K562 (cell line): ENCODE measurements around the gene KLRF2. TPM values are rescaled to one million over a fixed set of nuclear protein-coding genes. Genes with fewer than 3 reads are reported as not detected.

ENCODE experiments used
- ASH1L ChIP-seq: fragments of 450-650 bp; IDR thresholded peaks from 2 replicates; pipeline ENCODE4 v1.6.1; 2018; ENCODE audit warnings: borderline replicate concordance, mild to moderate bottlenecking, low read depth; ENCODE audit not compliant: partially characterized antibody
- BRCA1 ChIP-seq, 2 experiments: fragments of 450-650 bp in 1 of 2; sonication (generic) in 1 of 2; formaldehyde crosslinking in 1 of 2; IDR thresholded peaks; 2 replicates each; pipeline versions ENCODE4 v1.5.0 to v1.6.1; 2017 to 2020; ENCODE audit warnings: mild to moderate bottlenecking in 1 of 2, missing genetic modification reagents in 1 of 2
- DPF2 ChIP-seq: fragments of 450-650 bp; IDR thresholded peaks from 2 replicates; pipeline ENCODE4 v1.6.1; 2016
- ELF2 ChIP-seq: fragments of 250-450 bp; sonication (Bioruptor Pico); IDR thresholded peaks from 2 replicates; pipeline ENCODE4 v1.5.0; 2021; ENCODE audit warnings: mild to moderate bottlenecking
- ELF4 ChIP-seq: fragments of 450-650 bp; formaldehyde crosslinking; IDR thresholded peaks from 2 replicates; pipeline ENCODE4 v1.4.0; 2022; ENCODE audit warnings: missing genetic modification characterization
- EP300 ChIP-seq: IDR thresholded peaks from 2 replicates; pipeline ENCODE4 v1.6.1; 2012; ENCODE audit warnings: low read length, improper control_type of control experiment
- ETS2 ChIP-seq: IDR thresholded peaks from 2 replicates; pipeline ENCODE4 v1.6.1; 2016; ENCODE audit warnings: borderline replicate concordance, missing genetic modification characterization, mild to moderate bottlenecking, moderate library complexity, missing compliant biosample characterization; ENCODE audit not compliant: poor library complexity, severe bottlenecking
- FIP1L1 ChIP-seq: fragments of 200-400 bp; formaldehyde crosslinking; IDR thresholded peaks from 2 replicates; pipeline ENCODE4 v1.6.1; 2018; ENCODE audit warnings: mild to moderate bottlenecking, low read depth, low read length; ENCODE audit not compliant: poor library complexity, severe bottlenecking
- FOSL1 ChIP-seq: fragments of 200-800 bp; sonication (Bioruptor generic); conservative IDR thresholded peaks from 2 replicates; pipeline ENCODE4 v1.6.1; 2016; ENCODE audit warnings: missing genetic modification characterization, missing compliant biosample characterization
- FOXM1 ChIP-seq, 2 experiments: fragments of 450-650 bp in 1 of 2; sonication (generic) in 1 of 2; formaldehyde crosslinking in 1 of 2; IDR thresholded peaks; 2 replicates each; pipeline versions ENCODE4 v1.6.1 to v1.9.0; 2017 to 2022; ENCODE audit warnings: low read depth in 2 of 2, mild to moderate bottlenecking in 2 of 2, missing genetic modification reagents in 1 of 2, moderate library complexity in 1 of 2
- HDAC1 ChIP-seq, 2 experiments: fragments of 450-650 bp; IDR thresholded peaks; 2 replicates each; pipeline ENCODE4 v1.6.1; 2016 to 2017; ENCODE audit warnings: inconsistent platforms in 1 of 2, mild to moderate bottlenecking in 1 of 2, moderate library complexity in 1 of 2
- HDAC3 ChIP-seq: fragments of 450-650 bp; IDR thresholded peaks from 2 replicates; pipeline ENCODE4 v1.6.1; 2018; ENCODE audit warnings: borderline replicate concordance, mild to moderate bottlenecking, moderate library complexity; ENCODE audit not compliant: partially characterized antibody
- KDM2B ChIP-seq: fragments of 250-450 bp; sonication (Bioruptor Pico); IDR thresholded peaks from 2 replicates; pipeline ENCODE4 v1.8.0; 2021; ENCODE audit warnings: mild to moderate bottlenecking, moderate library complexity
- LARP7 ChIP-seq: fragments of 450-650 bp; IDR thresholded peaks from 2 replicates; pipeline ENCODE4 v1.6.1; 2016
- MEF2D ChIP-seq: conservative IDR thresholded peaks from 2 replicates; pipeline ENCODE4 v1.6.1; 2016; ENCODE audit warnings: low read depth, missing genetic modification characterization, missing compliant biosample characterization
- NCOA1 ChIP-seq: fragments of 450-650 bp; IDR thresholded peaks from 2 replicates; pipeline ENCODE4 v1.6.1; 2016; ENCODE audit warnings: low read depth
- NCOR1 ChIP-seq: fragments of 450-650 bp; IDR thresholded peaks from 2 replicates; pipeline ENCODE4 v1.6.1; 2016; ENCODE audit warnings: mild to moderate bottlenecking, moderate library complexity
- POLR2AphosphoS5 ChIP-seq: IDR thresholded peaks from 2 replicates; pipeline ENCODE4 v1.6.1; 2011; ENCODE audit warnings: mild to moderate bottlenecking, low read depth, low read length, moderate library complexity; ENCODE audit not compliant: control insufficient read depth, insufficient read depth
- THRAP3 ChIP-seq: fragments of 450-650 bp; IDR thresholded peaks from 2 replicates; pipeline ENCODE4 v1.6.1; 2016; ENCODE audit warnings: mild to moderate bottlenecking, inconsistent platforms, borderline replicate concordance
- ZNF707 ChIP-seq: fragments of 250-450 bp; sonication (Bioruptor Pico); conservative IDR thresholded peaks from 2 replicates; pipeline ENCODE4 v1.8.0; 2022; ENCODE audit warnings: inconsistent platforms, mild to moderate bottlenecking, moderate library complexity
- polyA plus RNA-seq, 8 experiments: library from polyadenylated mRNA; depleted of rRNA in 4 of 8; stranded (reverse) in 5 of 8; unstranded in 3 of 8; fragments of >200 nt; fragmentation: Nextera tagmentation in 2 of 8; fragmentation: Illumina TruSeq in 1 of 8; extraction: Ambion mirVana in 2 of 8; extraction: Trizol in 1 of 8; gene quantifications; 2 replicates each; pipeline versions ENCODE4 v1.2.1 to v1.2.3, GENCODE V29; 2011 to 2014; ENCODE audit warnings: inconsistent platforms in 1 of 8, missing spikeins in 1 of 8
- total RNA-seq, 7 experiments: library from RNA; depleted of rRNA in 6 of 7; stranded (reverse); fragments of >200 nt in 6 of 7; fragmentation: Illumina TruSeq in 2 of 7; extraction: Trizol in 2 of 7; gene quantifications; 2 replicates each; pipeline versions ENCODE4 v1.2.1 to v1.2.3, GENCODE V29; 2011 to 2021; ENCODE audit warnings: low replicate concordance in 1 of 7
- TF ChIP-seq, protein P1 (sequence below): sonication (generic); formaldehyde crosslinking; IDR thresholded peaks from 2 replicates; pipeline ENCODE4 v1.8.0; 2022; ENCODE audit warnings: mild to moderate bottlenecking, missing genetic modification reagents
- TF ChIP-seq, protein P2 (sequence below): fragments of 250-450 bp; sonication (Bioruptor Pico); IDR thresholded peaks from 2 replicates; pipeline ENCODE4 v1.8.0; 2021; ENCODE audit warnings: mild to moderate bottlenecking, moderate library complexity
- TF ChIP-seq, protein P3 (sequence below): fragments of 250-450 bp; sonication (Bioruptor Pico); IDR thresholded peaks from 2 replicates; pipeline ENCODE4 v1.5.0; 2021
- TF ChIP-seq, protein P4 (sequence below): fragments of 450-650 bp; formaldehyde crosslinking; IDR thresholded peaks from 2 replicates; pipeline ENCODE4 v1.4.0; 2020; ENCODE audit warnings: mild to moderate bottlenecking

KLRF2 gene
- total and polyA plus RNA-seq, 9 of the 15 experiments (the other 6 are each of a cell fraction or from before 2014, with no cell fraction given) = not detected

DNA sequence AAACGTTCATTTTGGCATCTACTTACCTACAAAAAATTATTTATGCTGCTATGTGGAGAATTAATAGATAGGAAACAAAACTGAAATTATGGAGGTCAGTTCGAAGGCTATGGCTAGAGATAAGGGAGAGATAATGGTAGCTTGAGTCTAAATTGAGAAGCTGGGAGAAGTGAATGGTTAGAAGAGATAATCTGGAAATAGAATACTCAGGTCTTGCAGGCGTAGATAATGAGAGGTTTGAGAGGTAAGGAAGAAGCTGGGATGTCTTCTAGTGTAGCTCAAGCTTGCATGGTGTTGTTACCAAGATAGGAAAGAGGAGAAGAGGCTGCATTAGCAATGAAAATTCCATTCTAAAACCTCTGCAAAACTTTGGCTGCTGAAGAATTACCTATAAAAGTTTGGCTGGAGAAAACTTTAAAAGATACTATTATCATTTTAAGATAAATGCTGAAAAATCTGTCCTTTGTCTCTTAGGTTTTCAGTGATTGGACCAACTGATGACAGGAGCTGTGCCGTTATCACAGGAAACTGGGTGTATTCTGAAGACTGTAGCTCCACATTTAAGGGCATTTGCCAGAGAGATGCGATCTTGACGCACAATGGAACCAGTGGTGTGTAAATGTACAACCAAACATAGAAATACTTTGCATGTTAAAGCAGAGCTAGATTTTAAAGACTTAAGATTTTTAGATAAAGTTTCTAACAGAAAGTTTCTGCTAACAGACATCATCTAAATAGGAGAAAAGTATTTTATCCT, 14.1 kb downstream of the KLRF2 start (continued):
- 0 out of 2 replicates have a peak, but pooled peaks have one; percentile 32 for TF ChIP-seq FOSL1 (tag)
- TF ChIP-seq NCOA1 = peak; percentile 23; the same call in 1 of the 2 replicates
- no peak for TF ChIP-seq ZNF707
- TF ChIP-seq HDAC3 = peak; percentile 49
- TF ChIP-seq HDAC1 (IDR thresholded peaks at IDR 0.05) = no peak; a peak in 2 of 4 replicates
- TF ChIP-seq MEF2D (tag) = peak; percentile 98
- no peak for TF ChIP-seq ASH1L
- TF ChIP-seq BRCA1 (IDR thresholded peaks at IDR 0.05) = no peak
- TF ChIP-seq BRCA1 (CRISPR knock-in tag; IDR thresholded peaks at IDR 0.05) = no peak
- TF ChIP-seq EP300 = peak; percentile 78; the same call in 1 of the 2 replicates
- no peak for TF ChIP-seq KDM2B
- no peak for TF ChIP-seq ELF2
- TF ChIP-seq ETS2 (tag) = no peak
- TF ChIP-seq, protein P1, sequence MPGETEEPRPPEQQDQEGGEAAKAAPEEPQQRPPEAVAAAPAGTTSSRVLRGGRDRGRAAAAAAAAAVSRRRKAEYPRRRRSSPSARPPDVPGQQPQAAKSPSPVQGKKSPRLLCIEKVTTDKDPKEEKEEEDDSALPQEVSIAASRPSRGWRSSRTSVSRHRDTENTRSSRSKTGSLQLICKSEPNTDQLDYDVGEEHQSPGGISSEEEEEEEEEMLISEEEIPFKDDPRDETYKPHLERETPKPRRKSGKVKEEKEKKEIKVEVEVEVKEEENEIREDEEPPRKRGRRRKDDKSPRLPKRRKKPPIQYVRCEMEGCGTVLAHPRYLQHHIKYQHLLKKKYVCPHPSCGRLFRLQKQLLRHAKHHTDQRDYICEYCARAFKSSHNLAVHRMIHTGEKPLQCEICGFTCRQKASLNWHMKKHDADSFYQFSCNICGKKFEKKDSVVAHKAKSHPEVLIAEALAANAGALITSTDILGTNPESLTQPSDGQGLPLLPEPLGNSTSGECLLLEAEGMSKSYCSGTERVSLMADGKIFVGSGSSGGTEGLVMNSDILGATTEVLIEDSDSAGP (CRISPR knock-in tag) = no peak
- TF ChIP-seq POLR2AphosphoS5 = peak; percentile 44; the same call in 1 of the 2 replicates
- peak; percentile 86 for TF ChIP-seq DPF2
- peak; percentile 86 for TF ChIP-seq NCOR1
- TF ChIP-seq FOXM1 (IDR thresholded peaks at IDR 0.05; ENCODE audit: low read depth) = peak; percentile 82
- TF ChIP-seq FOXM1 (CRISPR knock-in tag; IDR thresholded peaks at IDR 0.05; ENCODE audit: low read depth) = no peak
- TF ChIP-seq ELF4 (CRISPR knock-in tag) = 0 out of 2 replicates have a peak, but pooled peaks have one; percentile 33
- no peak for TF ChIP-seq THRAP3
- TF ChIP-seq, protein P2, sequence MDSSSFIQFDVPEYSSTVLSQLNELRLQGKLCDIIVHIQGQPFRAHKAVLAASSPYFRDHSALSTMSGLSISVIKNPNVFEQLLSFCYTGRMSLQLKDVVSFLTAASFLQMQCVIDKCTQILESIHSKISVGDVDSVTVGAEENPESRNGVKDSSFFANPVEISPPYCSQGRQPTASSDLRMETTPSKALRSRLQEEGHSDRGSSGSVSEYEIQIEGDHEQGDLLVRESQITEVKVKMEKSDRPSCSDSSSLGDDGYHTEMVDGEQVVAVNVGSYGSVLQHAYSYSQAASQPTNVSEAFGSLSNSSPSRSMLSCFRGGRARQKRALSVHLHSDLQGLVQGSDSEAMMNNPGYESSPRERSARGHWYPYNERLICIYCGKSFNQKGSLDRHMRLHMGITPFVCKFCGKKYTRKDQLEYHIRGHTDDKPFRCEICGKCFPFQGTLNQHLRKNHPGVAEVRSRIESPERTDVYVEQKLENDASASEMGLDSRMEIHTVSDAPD (CRISPR knock-in tag) = no peak
- TF ChIP-seq, protein P3, sequence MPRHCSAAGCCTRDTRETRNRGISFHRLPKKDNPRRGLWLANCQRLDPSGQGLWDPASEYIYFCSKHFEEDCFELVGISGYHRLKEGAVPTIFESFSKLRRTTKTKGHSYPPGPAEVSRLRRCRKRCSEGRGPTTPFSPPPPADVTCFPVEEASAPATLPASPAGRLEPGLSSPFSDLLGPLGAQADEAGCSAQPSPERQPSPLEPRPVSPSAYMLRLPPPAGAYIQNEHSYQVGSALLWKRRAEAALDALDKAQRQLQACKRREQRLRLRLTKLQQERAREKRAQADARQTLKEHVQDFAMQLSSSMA = no peak
- TF ChIP-seq, protein P4, sequence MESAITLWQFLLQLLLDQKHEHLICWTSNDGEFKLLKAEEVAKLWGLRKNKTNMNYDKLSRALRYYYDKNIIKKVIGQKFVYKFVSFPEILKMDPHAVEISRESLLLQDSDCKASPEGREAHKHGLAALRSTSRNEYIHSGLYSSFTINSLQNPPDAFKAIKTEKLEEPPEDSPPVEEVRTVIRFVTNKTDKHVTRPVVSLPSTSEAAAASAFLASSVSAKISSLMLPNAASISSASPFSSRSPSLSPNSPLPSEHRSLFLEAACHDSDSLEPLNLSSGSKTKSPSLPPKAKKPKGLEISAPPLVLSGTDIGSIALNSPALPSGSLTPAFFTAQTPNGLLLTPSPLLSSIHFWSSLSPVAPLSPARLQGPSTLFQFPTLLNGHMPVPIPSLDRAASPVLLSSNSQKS (CRISPR knock-in tag) = no peak
- TF ChIP-seq FIP1L1 = no peak
- TF ChIP-seq LARP7 = no peak
